Mesothelial cell of epicardium (in vitro differentiated cells): Measurements from ENCODE around the gene ABCC8. TPM values are rescaled to one million over a fixed set of nuclear protein-coding genes. Genes with fewer than 3 reads are reported as not detected.

ENCODE experiments used
- DNase-seq, 2 experiments: peaks; one replicate each; pipeline ENCODE4 v3.0.0; 2021; ENCODE audit warnings: low spot score in 2 of 2; ENCODE audit not compliant: unreplicated experiment in 2 of 2
- H3K27ac Mint-ChIP-seq: 2 replicates; pipeline ENCODE4 v1.8.0; 2021; ENCODE audit warnings: mixed read lengths
- H3K27me3 Mint-ChIP-seq: 2 replicates; pipeline ENCODE4 v1.8.0; 2021; ENCODE audit warnings: low read depth, mixed read lengths
- H3K36me3 Mint-ChIP-seq: 2 replicates; pipeline ENCODE4 v1.8.0; 2021; ENCODE audit warnings: mixed read lengths
- H3K4me1 Mint-ChIP-seq: 2 replicates; pipeline ENCODE4 v1.8.0; 2021; ENCODE audit warnings: mixed read lengths
- H3K4me3 Mint-ChIP-seq: 2 replicates; pipeline ENCODE4 v1.8.0; 2021; ENCODE audit warnings: mild to moderate bottlenecking, moderate library complexity, mixed read lengths
- H3K9me3 Mint-ChIP-seq: 2 replicates; pipeline ENCODE4 v1.8.0; 2021; ENCODE audit warnings: mixed read lengths
- total RNA-seq: library from RNA; stranded (reverse); gene quantifications from 3 replicates; pipeline ENCODE4 v1.2.1, GENCODE V29; 2021
- TF ChIP-seq, protein P1 (sequence below): fragments of 200-600 bp; sonication (generic); IDR thresholded peaks from one replicate; pipeline ENCODE4 v1.5.0; 2021; ENCODE audit warnings: antibody characterized with exemption; ENCODE audit not compliant: unreplicated experiment

The ABCC8 gene
- total RNA-seq, 1 donor from 2014 or later = not detected

- no peak overlapping the region for H3K27ac Mint-ChIP-seq
- H3K4me1 Mint-ChIP-seq = no peaks in the 10 kb centered on the region
- TF ChIP-seq, protein P1, sequence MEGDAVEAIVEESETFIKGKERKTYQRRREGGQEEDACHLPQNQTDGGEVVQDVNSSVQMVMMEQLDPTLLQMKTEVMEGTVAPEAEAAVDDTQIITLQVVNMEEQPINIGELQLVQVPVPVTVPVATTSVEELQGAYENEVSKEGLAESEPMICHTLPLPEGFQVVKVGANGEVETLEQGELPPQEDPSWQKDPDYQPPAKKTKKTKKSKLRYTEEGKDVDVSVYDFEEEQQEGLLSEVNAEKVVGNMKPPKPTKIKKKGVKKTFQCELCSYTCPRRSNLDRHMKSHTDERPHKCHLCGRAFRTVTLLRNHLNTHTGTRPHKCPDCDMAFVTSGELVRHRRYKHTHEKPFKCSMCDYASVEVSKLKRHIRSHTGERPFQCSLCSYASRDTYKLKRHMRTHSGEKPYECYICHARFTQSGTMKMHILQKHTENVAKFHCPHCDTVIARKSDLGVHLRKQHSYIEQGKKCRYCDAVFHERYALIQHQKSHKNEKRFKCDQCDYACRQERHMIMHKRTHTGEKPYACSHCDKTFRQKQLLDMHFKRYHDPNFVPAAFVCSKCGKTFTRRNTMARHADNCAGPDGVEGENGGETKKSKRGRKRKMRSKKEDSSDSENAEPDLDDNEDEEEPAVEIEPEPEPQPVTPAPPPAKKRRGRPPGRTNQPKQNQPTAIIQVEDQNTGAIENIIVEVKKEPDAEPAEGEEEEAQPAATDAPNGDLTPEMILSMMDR = no peak
- peaks cover 4% of the 10 kb centered on the region for H3K9me3 Mint-ChIP-seq
- no peak overlapping the region for H3K4me3 Mint-ChIP-seq
- H3K27me3 Mint-ChIP-seq = peaks cover 85% of the 10 kb centered on the region
- H3K36me3 Mint-ChIP-seq = no peaks in the 10 kb centered on the region
- DNase-seq = no peak
Measured at GRCh38 chr11:17443423-17443822, 33.2 kb downstream of the ABCC8 start.

GRCh38 chr11:17443000-17443399 is 33.6 kb downstream of the ABCC8 start:
- Mint-ChIP-seq H3K4me1 (no peaks in the 10 kb centered on the region), H3K9me3 (peaks cover 4% of the 10 kb centered on the region), H3K4me3 (no peak overlapping the region), H3K27me3 (peaks cover 85% of the 10 kb centered on the region), H3K27ac (no peak overlapping the region), H3K36me3 (no peaks in the 10 kb centered on the region)
- DNase-seq = no peak
- TF ChIP-seq, protein P1 = no peak

- no peak for DNase-seq
- peaks cover 4% of the 10 kb centered on the region for H3K9me3 Mint-ChIP-seq
- H3K4me3 Mint-ChIP-seq = no peak overlapping the region
- H3K4me1 Mint-ChIP-seq = peaks cover under 1% of the 10 kb centered on the region
- no peak overlapping the region for H3K27ac Mint-ChIP-seq
- no peaks in the 10 kb centered on the region for H3K36me3 Mint-ChIP-seq
- H3K27me3 Mint-ChIP-seq = peaks cover 84% of the 10 kb centered on the region
- TF ChIP-seq, protein P1 = no peak
Measured at GRCh38 chr11:17439316-17439782, 37.3 kb downstream of the ABCC8 start.

GRCh38 chr11:17437366-17437765 is 39.3 kb downstream of the ABCC8 start:
- Mint-ChIP-seq H3K9me3 (peaks cover 4% of the 10 kb centered on the region), H3K27me3 (peaks cover 83% of the 10 kb centered on the region), H3K36me3 (no peaks in the 10 kb centered on the region), H3K4me3 (no peak overlapping the region), H3K27ac (no peak overlapping the region), H3K4me1 (peaks cover 2% of the 10 kb centered on the region)
- DNase-seq = no peak
- TF ChIP-seq, protein P1 = no peak

- H3K4me1 Mint-ChIP-seq = peaks cover 2% of the 10 kb centered on the region
- H3K27me3 Mint-ChIP-seq = peaks cover 73% of the 10 kb centered on the region
- TF ChIP-seq, protein P1 = no peak
- H3K4me3 Mint-ChIP-seq = no peak overlapping the region
- DNase-seq = no peak
- H3K36me3 Mint-ChIP-seq = no peaks in the 10 kb centered on the region
- no peak overlapping the region for H3K27ac Mint-ChIP-seq
- H3K9me3 Mint-ChIP-seq = no peaks in the 10 kb centered on the region
Measured at GRCh38 chr11:17434108-17434507, 42.5 kb downstream of the ABCC8 start.

DNA sequence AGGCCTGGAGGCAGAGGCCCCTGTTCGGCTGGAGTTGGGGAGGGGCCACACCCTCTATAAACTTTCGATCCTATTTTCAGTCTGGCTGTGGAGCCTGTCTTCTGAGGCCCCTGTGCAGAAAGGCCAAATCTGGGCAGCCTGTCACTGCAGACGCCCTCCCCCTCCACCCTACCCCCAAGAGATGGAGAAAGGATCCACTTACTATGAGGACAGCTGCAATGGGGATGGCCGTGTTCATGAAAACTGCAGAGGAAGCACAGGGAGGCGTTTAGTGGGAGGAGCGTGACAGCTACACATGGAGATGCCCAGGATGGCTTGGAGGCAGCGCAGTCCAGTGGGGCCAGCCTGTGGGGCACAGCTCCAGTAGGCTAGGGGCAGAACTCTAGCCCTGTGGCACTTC is 44.6 kb downstream of the ABCC8 start:
- peaks cover 61% of the 10 kb centered on the region for H3K27me3 Mint-ChIP-seq

More for the DNA sequence above, 44.6 kb downstream of the ABCC8 start:
- TF ChIP-seq, protein P1 = no peak
- H3K27ac Mint-ChIP-seq = no peak overlapping the region
- no peaks in the 10 kb centered on the region for H3K36me3 Mint-ChIP-seq
- no peak overlapping the region for H3K4me3 Mint-ChIP-seq
- no peaks in the 10 kb centered on the region for H3K9me3 Mint-ChIP-seq
- peaks cover 2% of the 10 kb centered on the region for H3K4me1 Mint-ChIP-seq
- DNase-seq = no peak
